SHP77 (cell line): ENCODE measurements around the gene CCDC195.
"Not testable (repeated sequence)": the region's sequence is repeated elsewhere in the genome, so short reads cannot be mapped to it uniquely, and the experiment has no call there.

Experiments
- DNase-seq, 2 experiments: peaks; one replicate each; lab custom pipeline; 2025; lab: John Stamatoyannopoulos, UW

Gene CCDC195

DNA sequence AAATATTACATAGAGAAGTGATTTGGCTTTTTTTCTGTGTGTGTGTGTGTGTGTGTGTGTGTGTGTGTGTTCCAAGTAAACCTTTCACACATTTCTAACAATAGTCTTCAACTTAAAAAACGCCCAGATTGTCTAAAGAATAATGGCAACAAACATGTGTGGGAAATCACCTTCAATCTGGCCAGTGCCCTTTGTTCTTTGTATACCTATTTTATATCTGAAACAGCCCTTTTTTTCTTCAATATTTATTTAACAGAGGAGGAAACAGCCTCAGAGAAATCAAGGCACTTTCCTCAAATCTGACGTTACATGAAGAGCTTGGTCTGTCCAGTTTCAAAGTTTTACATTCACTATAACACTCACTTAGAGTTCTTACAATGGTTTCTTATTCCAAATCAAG lies 25.3 kb downstream of the CCDC195 start:
- DNase-seq: no peak

DNA sequence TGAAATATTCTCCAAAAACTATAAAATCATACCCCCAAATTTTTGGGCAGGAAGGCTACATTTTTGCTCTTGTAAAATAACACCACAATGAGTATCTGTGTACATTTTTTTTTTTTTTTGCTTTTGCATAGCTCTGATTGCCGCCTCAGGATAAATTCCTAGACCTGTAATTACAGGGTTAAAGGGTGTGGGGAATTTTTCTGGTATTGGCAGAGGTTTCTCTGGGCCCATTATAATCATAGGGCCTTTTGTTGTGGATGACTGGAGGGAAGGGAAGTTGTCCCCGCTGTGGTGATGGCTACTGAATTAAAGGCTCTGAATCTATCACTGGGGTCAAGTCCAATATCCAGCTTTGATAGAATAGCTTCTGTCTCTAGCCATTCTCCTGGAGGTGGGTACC lies 26.6 kb downstream of the CCDC195 start:
- DNase-seq: no peak

DNA sequence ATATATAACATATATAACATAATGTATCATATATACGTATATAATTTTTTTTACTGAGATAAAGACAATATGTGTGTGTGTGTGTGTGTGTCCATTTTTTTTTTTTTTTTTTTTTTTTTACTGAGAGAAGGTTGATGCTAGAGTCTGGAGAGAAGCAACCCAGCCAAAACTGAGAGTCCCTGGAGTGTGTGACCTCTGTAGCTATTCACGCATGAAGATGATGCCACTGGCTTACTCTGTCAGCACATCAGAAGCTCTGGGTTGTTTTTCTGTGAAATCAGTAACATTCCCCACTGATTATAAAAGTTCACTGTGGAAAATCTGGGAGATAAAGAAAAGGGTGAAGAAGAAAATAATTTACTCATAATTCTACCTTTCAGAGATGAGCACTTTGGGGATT lies 27.2 kb downstream of the CCDC195 start:
- DNase-seq: no peak

DNA sequence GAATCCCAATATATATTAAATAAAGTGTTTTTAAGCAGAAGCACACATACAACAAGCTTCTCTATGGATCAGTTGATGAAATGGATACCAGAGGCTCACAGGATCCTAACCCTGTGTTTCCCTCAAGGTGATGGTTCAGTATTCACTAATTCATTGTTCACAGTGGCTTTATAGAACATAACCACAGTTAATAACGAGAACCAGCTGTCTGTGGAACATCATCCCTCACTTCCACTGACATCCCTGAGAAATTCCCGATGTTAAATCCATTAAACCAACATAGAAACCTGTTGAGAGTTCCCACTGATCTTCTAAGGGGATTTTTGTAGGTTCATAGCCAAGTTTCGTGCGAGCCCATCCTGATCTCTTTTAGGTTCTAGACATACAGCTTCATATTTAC lies 29.0 kb downstream of the CCDC195 start:
- DNase-seq: no peak

DNA sequence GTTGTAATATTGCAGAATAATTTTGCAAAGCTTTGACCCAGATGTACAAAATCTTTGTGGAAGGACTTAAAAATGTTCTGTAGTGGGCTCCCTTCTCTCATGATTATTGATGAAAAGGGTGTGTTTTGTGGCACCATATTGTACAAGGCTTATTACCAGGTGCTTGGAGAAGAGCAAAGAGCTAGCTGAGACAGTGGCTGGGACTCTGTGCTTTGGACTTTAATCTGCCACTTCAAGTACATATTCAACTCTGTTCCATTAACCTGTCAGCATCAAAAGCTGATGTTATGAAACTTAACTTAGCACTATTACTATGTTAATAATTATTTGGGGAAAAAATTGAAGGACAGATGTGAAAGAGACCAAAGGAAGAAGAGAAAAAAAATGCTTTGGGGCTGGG lies 31.0 kb downstream of the CCDC195 start:
- no peak for DNase-seq

DNA sequence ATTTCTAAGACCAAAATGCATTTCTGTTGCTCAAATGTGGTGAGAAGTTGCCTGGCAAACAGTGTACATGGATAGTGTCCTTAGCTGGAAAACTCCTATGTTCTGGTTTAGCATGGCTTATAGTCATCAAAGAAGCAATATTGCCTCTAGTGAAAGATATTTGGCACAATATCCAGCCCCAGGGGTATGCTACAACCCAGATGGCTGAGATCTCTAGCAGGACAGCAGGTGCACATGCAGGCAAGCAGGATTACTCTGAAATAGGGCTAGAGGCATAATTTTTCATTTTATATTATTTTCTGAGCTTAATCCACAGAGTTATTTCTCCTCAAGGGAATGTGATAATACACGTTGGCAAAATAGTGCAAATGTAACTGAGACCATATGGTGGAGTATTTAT lies 34.0 kb downstream of the CCDC195 start:
- DNase-seq: no peak

DNA sequence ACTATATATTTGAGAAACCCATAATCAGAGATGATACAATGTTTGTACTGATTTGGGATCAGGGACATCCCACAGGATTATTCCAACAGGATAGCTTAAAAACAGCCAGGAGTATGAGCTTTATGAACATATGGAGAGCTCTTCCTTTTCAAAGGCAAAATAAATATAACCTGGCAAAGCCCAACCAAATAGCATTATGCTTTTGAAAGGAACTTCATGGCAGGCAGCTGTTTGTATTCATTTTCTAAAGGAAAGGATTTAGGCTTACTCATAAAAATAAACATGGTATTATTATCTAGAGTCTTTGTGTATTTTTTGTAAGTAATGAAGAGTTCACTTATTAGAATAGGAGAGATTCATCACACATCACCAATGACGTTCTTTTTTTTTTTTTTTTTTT lies 44.4 kb downstream of the CCDC195 start:
- DNase-seq: no peak

DNA sequence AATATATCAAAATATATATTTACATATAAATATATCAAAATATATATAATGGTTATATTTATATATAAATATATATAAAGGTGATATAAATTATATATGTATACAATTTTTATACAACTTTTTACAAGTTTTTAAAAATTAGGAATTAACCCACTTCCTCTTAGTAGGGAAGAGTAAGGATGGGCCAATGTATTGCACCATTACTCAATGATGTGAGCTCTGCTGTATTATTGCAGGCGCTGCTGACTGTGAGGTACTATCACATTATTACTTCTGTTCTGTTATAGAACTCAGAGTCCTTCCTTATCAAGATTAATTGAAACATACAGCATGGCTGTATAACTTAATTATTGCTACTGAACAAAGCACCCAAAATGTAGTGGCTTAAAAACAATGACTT lies 46.0 kb downstream of the CCDC195 start:
- DNase-seq: no peak

DNA sequence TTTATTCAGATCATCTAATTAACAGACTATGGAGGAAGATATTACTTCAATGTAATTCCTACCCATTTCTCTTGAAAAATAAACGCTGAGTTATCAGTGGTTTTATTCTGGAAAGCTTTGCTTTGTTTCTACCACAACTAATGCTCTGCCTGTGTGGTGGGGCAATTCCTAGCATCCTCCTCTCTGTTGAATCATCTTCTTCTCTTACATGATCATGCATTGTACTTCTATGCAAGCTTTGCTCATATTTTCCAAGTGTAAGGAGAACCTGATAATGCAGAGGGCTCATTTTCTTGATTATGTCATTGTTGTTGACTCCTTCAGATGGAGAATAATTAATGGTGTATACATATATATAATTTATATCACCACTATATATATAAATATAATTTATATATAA lies 46.7 kb downstream of the CCDC195 start:
- no peak for DNase-seq

DNA sequence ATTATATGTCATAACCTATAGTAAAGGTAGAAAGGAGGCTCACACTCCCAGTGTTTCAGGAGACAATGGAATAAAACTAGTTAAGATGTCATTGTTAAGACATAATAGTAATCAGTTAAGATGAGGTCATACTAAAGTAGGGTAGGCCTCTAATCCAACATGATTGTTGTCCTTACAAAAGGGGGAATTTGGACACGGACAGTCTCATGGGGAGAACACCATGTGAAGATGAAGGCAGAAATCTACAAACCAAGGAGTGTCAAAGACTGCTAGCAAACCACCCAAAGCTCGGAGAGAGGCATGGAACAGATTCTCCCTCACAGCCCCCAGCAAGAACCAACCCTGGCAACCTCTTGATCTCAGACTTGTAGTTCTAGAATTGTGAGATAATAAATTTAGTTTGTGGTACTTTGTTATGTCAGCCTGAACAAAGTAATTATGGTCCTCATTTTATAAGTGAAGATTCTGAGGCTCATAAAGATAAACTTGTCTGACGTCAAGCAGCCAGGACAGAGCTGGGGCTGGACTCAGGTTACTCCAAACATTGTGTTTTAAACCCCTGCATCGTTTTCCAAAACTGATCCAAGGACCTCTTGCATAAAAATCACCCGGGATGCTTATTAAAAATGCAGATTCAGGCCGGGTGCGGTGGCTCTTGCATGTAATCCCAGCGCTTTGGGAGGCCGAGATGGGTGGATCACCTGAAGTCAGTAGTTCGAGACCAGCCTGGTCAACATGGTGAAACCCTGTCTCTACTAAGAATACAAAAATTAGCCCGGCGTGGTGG lies 47.8 kb downstream of the CCDC195 start:
- no peak for DNase-seq

DNA sequence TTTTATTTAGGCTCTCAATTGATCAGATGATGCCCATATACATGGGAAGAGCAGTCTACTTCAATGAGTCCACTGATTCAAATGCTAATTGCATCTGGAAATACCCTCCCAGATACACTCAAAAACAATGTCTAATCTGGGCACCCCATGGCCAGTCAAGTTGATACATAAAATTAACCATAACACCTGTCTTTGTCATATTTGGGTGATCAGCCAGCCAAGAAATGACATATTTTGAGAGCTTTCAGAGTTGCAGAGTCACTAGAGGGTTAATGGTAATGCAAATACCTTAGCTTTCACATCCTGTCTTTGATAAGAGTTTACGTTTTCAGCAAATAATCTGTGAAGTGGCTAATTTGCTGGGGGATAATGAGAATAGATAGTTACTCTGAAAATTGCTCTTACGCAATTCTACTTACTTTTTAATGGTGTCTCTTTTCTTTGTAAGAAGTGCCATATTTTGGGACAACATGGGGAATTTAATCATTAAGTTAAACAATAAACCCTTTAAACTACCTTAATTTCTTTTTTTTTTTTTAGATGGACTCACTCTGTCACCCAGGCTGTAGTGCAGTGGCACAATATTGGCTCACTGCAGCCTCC lies 49.1 kb downstream of the CCDC195 start:
- DNase-seq: no peak

DNA sequence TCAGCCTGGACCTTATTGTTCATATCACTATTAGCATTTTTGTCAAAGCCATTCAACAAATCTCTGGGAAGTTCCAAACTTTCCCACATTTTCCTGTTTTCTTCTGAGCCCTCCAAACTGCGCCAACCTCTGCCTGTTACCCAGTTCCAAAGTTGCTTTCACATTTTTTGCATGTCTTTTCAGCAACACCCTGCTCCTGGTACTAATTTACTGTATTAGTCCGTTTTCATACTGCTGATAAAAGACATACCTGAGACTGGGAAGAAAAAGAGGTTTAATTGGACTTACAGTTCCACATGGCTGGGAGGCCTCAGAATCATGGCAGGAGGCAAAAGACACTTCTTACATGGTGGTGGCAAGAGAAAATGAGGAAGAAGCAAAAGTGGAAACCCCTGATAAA lies 52.8 kb downstream of the CCDC195 start:
- not testable (repeated sequence) for DNase-seq

DNA sequence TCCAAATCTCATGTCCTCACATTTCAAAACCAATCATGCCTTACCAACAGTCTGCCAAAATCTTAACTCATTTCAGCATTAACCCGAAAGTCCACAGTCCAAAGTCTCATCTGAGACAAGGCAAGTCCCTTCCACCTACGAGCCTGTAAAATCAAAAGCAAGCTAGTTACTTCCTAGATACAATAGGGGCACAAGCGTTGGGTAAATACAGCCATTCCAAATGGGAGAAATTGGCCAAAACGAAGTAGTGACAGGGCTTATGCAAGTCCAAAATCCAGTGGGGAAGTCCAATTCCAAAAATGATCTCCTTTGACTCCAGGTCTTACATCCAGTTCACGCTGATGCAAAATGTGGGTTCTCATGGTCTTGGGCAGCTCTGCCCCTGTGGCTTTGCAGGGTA lies 54.5 kb downstream of the CCDC195 start:
- not testable (repeated sequence) for DNase-seq

DNA sequence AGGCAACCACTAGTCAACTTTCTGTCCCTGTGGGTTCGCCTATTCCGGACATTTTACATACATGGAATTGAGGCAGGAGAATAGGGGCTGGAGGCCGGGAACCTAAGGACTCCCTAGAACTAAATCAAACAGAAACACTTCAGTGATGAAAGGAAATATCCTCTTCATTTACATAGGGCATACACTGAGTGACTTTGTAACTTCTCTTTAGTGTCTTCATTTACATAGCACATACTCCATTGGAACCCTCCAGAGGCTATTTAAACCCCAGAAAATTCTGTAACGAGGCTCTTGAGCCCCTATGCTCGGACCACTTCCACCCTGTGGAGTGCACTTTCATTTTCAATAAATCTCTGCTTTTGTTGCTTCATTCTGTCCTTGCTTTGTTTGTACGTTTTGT lies 56.5 kb downstream of the CCDC195 start:
- DNase-seq: no peak

DNA sequence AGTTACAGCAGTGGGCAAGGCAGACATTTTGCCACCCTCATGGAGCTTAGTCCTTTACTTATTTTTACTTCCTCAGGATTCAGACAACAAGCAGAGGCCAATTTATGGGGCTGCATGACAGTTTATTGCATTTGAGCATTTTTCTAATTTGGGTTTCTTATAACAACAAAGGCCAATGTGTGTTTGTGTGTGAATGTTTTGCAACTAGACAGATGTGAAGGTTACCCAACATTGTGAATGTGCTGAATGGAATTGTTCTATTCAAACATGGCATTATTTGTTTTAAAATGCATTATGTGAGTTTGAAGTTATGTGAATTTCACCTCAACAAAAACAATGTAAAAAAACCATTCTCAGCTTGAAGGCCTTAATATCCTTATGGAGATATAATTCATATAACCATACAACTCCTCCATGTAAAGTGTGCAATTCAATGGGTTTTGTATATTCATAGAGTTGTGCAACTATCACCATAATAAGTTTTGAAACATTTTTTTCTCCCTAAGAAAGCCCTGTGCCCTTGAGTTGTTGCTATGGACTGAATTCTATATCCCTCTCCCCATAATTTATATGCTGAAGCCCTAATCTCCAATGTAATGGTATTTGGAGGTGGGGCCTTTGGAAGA lies 57.3 kb downstream of the CCDC195 start:
- DNase-seq: no peak

DNA sequence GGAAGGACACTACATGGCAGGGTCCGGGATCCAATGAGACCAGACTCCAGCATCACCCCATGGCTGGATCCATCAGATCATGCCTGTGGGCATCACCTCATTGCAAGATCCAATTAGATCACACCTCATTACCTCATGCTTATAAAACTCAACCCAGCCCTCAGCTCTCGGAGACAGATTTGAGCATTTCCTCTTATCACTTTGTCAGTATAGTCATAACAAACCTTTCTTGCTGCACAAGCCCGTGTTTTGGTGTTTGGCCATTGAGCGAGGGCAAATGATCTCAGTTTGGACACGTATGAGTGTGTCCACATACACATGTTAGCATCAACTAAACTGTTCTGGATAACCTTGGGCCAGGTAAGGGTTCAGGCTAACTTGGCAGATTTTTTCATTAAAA lies 58.8 kb downstream of the CCDC195 start:
- no peak for DNase-seq

DNA sequence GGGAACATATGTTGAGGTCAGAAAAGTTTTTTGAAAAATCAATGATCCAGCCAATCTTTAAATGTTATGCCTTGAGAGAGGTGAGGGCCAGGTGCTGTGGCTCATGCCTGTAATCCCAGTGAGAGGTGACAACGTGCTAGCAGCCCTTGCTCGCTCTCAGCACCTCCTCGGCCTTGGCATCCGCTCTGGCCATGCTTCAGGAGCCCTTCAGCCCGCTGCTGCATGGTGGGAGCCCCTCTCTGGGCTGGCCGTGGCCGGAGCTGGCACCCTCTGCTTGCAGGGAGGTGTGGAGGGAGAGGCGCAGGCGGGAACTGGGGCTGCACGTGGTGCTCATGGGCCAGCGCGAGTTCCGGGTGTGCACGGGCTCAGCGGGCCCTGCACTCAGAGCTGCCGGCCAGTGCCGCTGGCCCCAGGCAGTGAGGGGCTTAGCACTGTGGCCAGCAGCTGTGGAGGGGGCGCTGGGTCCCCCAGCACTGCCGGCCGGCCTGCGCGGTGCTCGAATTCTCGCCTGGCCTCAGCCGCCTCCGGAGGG lies 61.1 kb downstream of the CCDC195 start:
- DNase-seq: no peak
